Measurements from ENCODE around the gene GEN1.

- TF ChIP-seq CTCF (IDR thresholded peaks at IDR 0.05) = no peak
- TF ChIP-seq POLR2A (IDR thresholded peaks at IDR 0.05) = no peak
- no peak for TF ChIP-seq EP300 (IDR thresholded peaks at IDR 0.05)
Measured at GRCh38 chr2:17768894-17769293, 15.0 kb downstream of the GEN1 start.

All from ovary (tissue), 3 donors.